ENCODE data around the gene CD6.

CD6 gene

DNA sequence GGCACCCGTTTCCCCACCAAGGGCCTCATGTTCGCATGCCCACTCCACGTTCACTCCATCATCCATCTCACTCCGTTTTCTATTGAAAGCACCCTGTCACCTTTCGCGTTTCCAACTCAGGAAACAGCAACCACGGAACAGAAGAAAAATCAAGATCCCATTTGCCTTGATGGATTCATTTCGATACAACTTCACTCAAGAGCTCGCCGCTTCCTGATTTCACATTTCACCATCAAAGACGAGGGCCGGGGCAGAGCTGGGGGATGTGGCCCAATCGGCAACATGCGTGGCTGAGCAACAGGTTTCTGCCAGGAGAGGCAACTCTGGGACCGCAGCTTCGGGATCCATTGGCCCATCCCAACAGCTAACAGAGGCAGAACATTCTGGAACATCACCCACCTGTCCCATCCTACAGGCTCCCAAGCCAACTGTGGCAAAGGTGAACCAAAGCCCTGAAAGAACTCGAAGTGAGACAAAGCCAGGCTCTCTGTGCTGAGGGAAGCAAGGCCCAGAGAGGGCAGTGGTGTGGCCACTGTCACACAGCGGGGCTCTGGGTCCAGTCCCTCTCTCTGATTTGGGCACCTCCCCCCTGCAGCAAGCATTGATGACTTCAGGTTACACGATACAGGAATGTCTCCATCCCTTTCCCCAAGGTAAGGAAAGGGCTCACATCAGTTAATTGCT lies 94.6 kb downstream of the CD6 start:
- DNase-seq (peak in 1 of 2 donors; percentile 66), ATAC-seq (no peak)
- peaks cover 98% of the 10 kb centered on the region for H3K4me1 Mint-ChIP-seq
- no peaks in the 10 kb centered on the region for H3K27me3 Mint-ChIP-seq
- peak overlapping the region; percentile 43 to 70 for H3K4me3 Mint-ChIP-seq
- peak overlapping the region in 1 of 2 donors; percentile 4 for H3K27ac Mint-ChIP-seq
- H3K9me3 Mint-ChIP-seq: no peaks in the 10 kb centered on the region

DNA sequence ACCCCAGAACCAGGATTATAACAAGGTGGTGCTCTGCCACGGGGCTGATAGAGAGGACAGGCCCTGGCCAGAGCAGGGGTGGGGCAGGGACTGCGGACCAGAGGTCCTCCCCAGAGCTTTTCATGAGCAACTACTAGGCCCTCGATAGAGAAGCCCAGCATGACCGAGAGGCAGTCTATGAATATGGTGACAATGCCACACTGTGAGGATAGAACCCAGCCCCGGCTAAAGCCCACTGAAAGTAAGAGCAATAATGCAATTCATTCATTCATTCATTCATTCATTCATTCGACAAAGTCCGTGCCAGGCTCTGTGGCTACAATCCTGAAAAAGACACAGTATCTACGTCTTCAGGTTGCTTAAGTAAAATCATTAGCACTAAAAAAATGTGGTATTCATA lies 95.2 kb downstream of the CD6 start:
- DNase-seq (peak in 1 of 2 donors; percentile 9), ATAC-seq (no peak)
- peak overlapping the region in 1 of 2 donors; percentile 70 for H3K4me3 Mint-ChIP-seq
- no peaks in the 10 kb centered on the region for H3K9me3 Mint-ChIP-seq
- H3K4me1 Mint-ChIP-seq: peaks cover 98% of the 10 kb centered on the region
- H3K27ac Mint-ChIP-seq: no peak overlapping the region
- H3K27me3 Mint-ChIP-seq: no peaks in the 10 kb centered on the region

DNA sequence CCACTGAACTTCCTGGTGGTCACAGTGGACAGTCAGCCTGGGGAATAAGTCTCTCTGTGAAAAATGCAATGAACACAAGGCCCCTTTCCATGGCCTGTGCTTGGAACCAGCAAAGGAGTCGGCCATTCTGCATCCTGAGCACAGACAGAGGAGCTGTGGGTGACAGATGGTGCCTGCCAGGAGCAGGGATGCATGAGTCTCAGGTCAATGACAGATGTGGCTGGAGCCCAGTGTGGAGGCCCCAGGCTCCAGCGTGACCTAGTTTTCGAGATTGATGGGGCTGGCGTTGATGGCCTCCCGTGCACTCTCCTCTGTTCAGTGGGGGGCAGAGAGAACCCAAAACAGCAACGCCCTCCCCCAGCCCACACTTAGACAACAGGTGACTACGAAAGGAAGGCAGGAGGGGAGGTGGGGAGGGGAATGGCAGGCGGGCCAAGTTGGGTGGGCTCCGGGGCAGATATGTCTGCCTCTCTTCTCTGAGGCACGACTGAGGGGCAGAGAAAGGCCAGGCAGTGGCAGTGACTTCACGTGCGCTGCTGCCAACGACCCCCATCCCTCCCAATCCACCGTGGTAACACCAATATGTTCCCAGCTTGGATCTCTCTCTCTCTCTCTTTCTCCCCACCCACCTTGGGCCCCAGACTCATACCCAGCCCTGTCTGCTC lies 96.4 kb downstream of the CD6 start:
- H3K4me1 Mint-ChIP-seq: peaks cover 98% of the 10 kb centered on the region

DNA sequence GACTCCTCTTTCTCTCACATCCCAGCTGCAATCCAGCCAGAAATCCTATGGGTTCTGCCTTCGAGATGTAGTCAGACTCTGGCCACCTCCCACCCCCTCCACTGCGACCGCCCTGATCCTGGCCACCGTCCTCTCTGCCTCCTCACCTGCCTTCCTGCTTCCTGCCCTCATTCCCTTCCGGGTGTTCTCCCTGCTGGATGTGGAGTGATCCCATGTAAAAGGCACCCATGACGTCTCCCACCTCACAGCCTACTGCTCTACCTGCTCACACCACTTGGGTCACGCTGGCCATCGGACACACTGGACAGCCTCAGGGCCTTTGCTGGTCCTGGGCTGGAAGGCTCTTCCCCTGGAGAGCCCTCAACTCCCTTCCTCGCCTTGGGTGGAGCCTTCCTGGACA lies 97.1 kb downstream of the CD6 start:
- DNase-seq (peak in 1 of 2 donors; percentile 6), ATAC-seq (no peak)
- H3K27ac Mint-ChIP-seq: no peak overlapping the region
- H3K27me3 Mint-ChIP-seq: no peaks in the 10 kb centered on the region
- no peaks in the 10 kb centered on the region for H3K9me3 Mint-ChIP-seq
- H3K4me3 Mint-ChIP-seq: no peak overlapping the region
- H3K4me1 Mint-ChIP-seq: peaks cover 94% of the 10 kb centered on the region

More for the DNA sequence above, 96.4 kb downstream of the CD6 start:
- Mint-ChIP-seq H3K4me3 (no peak overlapping the region), H3K9me3 (no peaks in the 10 kb centered on the region), H3K27ac (peak overlapping the region in 1 of 2 donors; percentile 61), H3K27me3 (no peaks in the 10 kb centered on the region)
- ATAC-seq: no peak
- peak in 1 of 2 donors; percentile 7 for DNase-seq

DNA sequence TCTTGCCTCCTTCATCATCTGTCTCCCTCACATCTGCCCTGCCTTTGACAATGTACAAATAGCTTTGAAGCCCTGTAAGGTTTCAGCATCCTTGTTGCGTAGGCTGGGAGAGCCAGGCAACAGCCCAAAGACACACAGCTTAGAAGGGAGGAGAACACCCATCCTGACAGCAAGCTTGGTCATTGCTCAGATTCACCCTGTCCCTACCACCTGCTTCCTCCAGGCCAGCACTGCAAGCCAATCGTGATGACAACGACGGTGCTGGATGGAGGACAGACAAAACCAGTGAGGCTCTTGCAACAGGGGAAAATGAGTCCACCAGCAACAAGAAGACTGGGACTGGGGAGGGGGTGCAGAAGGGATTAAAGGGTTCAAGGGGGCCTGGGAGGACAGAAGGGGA lies 97.9 kb downstream of the CD6 start:
- Mint-ChIP-seq H3K4me1 (peaks cover 94% of the 10 kb centered on the region), H3K27ac (no peak overlapping the region), H3K4me3 (no peak overlapping the region), H3K27me3 (no peaks in the 10 kb centered on the region), H3K9me3 (no peaks in the 10 kb centered on the region)
- no peak for DNase-seq
- ATAC-seq: no peak

Measured in stimulated activated naive CD8-positive, alpha-beta T cell treated with anti-CD3 and anti-CD28 coated beads, Interleukin-15, amount 100 ng/mL, for 72 hours (primary cell).